K562 (cell line): ENCODE data around the gene ASCC3. TPM values are rescaled to one million over a fixed set of nuclear protein-coding genes. Genes with fewer than 3 reads are reported as not detected.

ENCODE experiments used
- ATAC-seq: fragments of 200-7000 bp; cut with Tn5 transposase; 3 replicates; pipeline ENCODE4 v1.9.1; 2020; ENCODE audit warnings: moderate library complexity
- BruUV-seq: library from RNA; stranded (reverse); fragments of 400-500 nt; replicated peaks from 2 replicates; lab custom pipeline; 2021; lab: Mats Ljungman, UMichigan
- CTCF ChIA-PET: fragments of 300-600 bp; formaldehyde crosslinking; extraction: SDS; loops from one replicate; lab custom pipeline; 2021; ENCODE audit warnings: low intra/inter-chr PET ratio; lab: Yijun Ruan, JAX
- POLR2A ChIA-PET: fragments of 300-600, 350-650 bp; sonication (Branson Sonifier 250); formaldehyde crosslinking; extraction: SDS; loops from one replicate; lab custom pipeline; 2021; ENCODE audit warnings: antibody characterized with exemption, inconsistent platforms; lab: Yijun Ruan, JAX
- DNase-seq, 4 experiments: peaks; one replicate each; pipeline versions ENCODE4 v3.0.0 to v3.0.0-alpha.2; 2011 to 2018; ENCODE audit warnings: low spot score in 3 of 4, mixed read lengths in 3 of 4; ENCODE audit errors: extremely low read depth in 1 of 4
- FAIRE-seq: peaks from 2 replicates; lab custom pipeline; 2011; peaks lifted over from hg19 to GRCh38; lab: Jason Lieb, UNC
- H2AFZ ChIP-seq: 2 replicates; pipeline ENCODE4 v1.6.0; 2011; ENCODE audit warnings: low read depth, low read length, control low read depth, inconsistent platforms
- H3K27ac ChIP-seq: fragments of 200-600 bp; 3 replicates; pipeline ENCODE4 v1.8.0; 2011; ENCODE audit warnings: low read depth, mild to moderate bottlenecking, control low read depth, inconsistent platforms, low read length, moderate library complexity, mixed read lengths; ENCODE audit errors: extremely low read depth
- H3K27me3 ChIP-seq, 2 experiments: fragments of 300-600 bp in 1 of 2; 2 replicates in 1 of 2; 3 replicates in 1 of 2; pipeline versions ENCODE4 v1.6.0 to v1.8.0; 2011; ENCODE audit warnings: inconsistent platforms in 2 of 2, low read length in 2 of 2, mild to moderate bottlenecking in 1 of 2, mixed read lengths in 1 of 2, moderate library complexity in 1 of 2; ENCODE audit not compliant: control insufficient read depth in 2 of 2, insufficient read depth in 2 of 2
- H3K36me3 ChIP-seq: fragments of 300-600 bp; 3 replicates; pipeline ENCODE4 v1.8.0; 2011; ENCODE audit warnings: mild to moderate bottlenecking, low read length, inconsistent platforms; ENCODE audit not compliant: control insufficient read depth, insufficient read depth
- H3K4me1 ChIP-seq, 2 experiments: fragments of 200-600 bp in 1 of 2; replicated peaks in 1 of 2; 2 replicates in 1 of 2; 3 replicates in 1 of 2; pipeline versions ENCODE4 v1.5.1 to v1.8.0; 2011; ENCODE audit warnings: inconsistent platforms in 2 of 2, low read length in 2 of 2, mild to moderate bottlenecking in 1 of 2, mixed read lengths in 1 of 2, moderate library complexity in 1 of 2; ENCODE audit not compliant: control insufficient read depth in 2 of 2, insufficient read depth in 2 of 2
- H3K4me2 ChIP-seq: 2 replicates; pipeline ENCODE4 v1.6.1; 2011; ENCODE audit warnings: low read length, control low read depth, inconsistent platforms, mixed read lengths; ENCODE audit not compliant: insufficient read depth
- H3K4me3 ChIP-seq: fragments of 200-600 bp; sonication (generic), shearing (Covaris generic); 2 replicates; pipeline ENCODE4 v1.5.1; 2016; ENCODE audit warnings: control low read depth, inconsistent platforms
- H3K79me2 ChIP-seq: fragments of 200-600 bp; 3 replicates; pipeline ENCODE4 v1.8.0; 2011; ENCODE audit warnings: low read length, inconsistent platforms; ENCODE audit not compliant: control insufficient read depth, insufficient read depth
- H3K9ac ChIP-seq, 2 experiments: 2 replicates each; pipeline versions ENCODE4 v1.6.0 to v1.6.1; 2011; ENCODE audit warnings: low read depth in 2 of 2, low read length in 2 of 2, control low read depth in 1 of 2, inconsistent platforms in 1 of 2, mild to moderate bottlenecking in 1 of 2, mixed read lengths in 1 of 2; ENCODE audit not compliant: insufficient read depth in 1 of 2
- H3K9me1 ChIP-seq: one replicate; pipeline ENCODE4 v1.6.0; 2011; ENCODE audit warnings: inconsistent platforms, mild to moderate bottlenecking, low read length, moderate library complexity; ENCODE audit not compliant: control insufficient read depth, insufficient read depth
- H3K9me3 ChIP-seq: replicated peaks from 2 replicates; pipeline ENCODE4 v1.5.1; 2011; ENCODE audit warnings: low read depth, low read length, inconsistent platforms; ENCODE audit not compliant: control insufficient read depth, insufficient read depth
- H4K20me1 ChIP-seq: replicated peaks from 2 replicates; pipeline ENCODE4 v1.6.1; 2011; ENCODE audit warnings: low read length, inconsistent platforms, mixed read lengths; ENCODE audit not compliant: control insufficient read depth, insufficient read depth
- CBFA2T3 ChIP-seq: fragments of 450-650 bp; IDR thresholded peaks from 2 replicates; pipeline ENCODE4 v1.6.1; 2017
- CC2D1A ChIP-seq: fragments of 450-650 bp; IDR thresholded peaks from 2 replicates; pipeline ENCODE4 v1.6.1; 2017; ENCODE audit warnings: mild to moderate bottlenecking
- CHD1 ChIP-seq: fragments of 200-600 bp; sonication (generic); IDR thresholded peaks from one replicate; pipeline ENCODE4 v1.6.1; 2012; ENCODE audit warnings: mild to moderate bottlenecking, moderate library complexity, low read length, inconsistent platforms
- DMBX1 ChIP-seq: fragments of 250-450 bp; sonication (Bioruptor Pico); IDR thresholded peaks from 2 replicates; pipeline ENCODE4 v1.8.0; 2022; ENCODE audit warnings: inconsistent platforms, mild to moderate bottlenecking, moderate library complexity, borderline replicate concordance
- FOXA3 ChIP-seq, 2 experiments: fragments of 450-650 bp in 1 of 2; sonication (generic) in 1 of 2; formaldehyde crosslinking; IDR thresholded peaks in 1 of 2; conservative IDR thresholded peaks in 1 of 2; 2 replicates each; pipeline versions ENCODE4 v1.4.0 to v1.8.0; 2020 to 2022; ENCODE audit warnings: mild to moderate bottlenecking in 2 of 2, missing genetic modification reagents in 1 of 2
- MIER1 ChIP-seq: fragments of 450-650 bp; IDR thresholded peaks from 2 replicates; pipeline ENCODE4 v1.6.1; 2016; ENCODE audit warnings: antibody characterized with exemption, mild to moderate bottlenecking, low read depth
- RFX7 ChIP-seq: fragments of 250-450 bp; sonication (Bioruptor Pico); IDR thresholded peaks from 2 replicates; pipeline ENCODE4 v1.5.1; 2021; ENCODE audit warnings: mild to moderate bottlenecking
- SAFB ChIP-seq: fragments of 200-400 bp; formaldehyde crosslinking; IDR thresholded peaks from 2 replicates; pipeline ENCODE4 v1.6.1; 2017; ENCODE audit warnings: low read depth, low read length, borderline replicate concordance
- SIN3A ChIP-seq, 2 experiments: fragments of 150-350 bp in 1 of 2; IDR thresholded peaks; 2 replicates each; pipeline ENCODE4 v1.6.1; 2011 to 2016; ENCODE audit warnings: borderline replicate concordance in 2 of 2, low read depth in 2 of 2, low read length in 2 of 2, mild to moderate bottlenecking in 2 of 2, moderate library complexity in 2 of 2; ENCODE audit not compliant: control insufficient read depth in 1 of 2
- SMAD4 ChIP-seq: fragments of 250-450 bp; sonication (Bioruptor Pico); conservative IDR thresholded peaks from 2 replicates; pipeline ENCODE4 v1.8.0; 2021; ENCODE audit warnings: inconsistent platforms, mild to moderate bottlenecking, moderate library complexity
- SMARCE1 ChIP-seq: fragments of 450-650 bp; IDR thresholded peaks from 2 replicates; pipeline ENCODE4 v1.7.1; 2016; ENCODE audit warnings: mild to moderate bottlenecking
- XRCC4 ChIP-seq: IDR thresholded peaks from one replicate; pipeline ENCODE4 v1.6.1; 2011; ENCODE audit not compliant: insufficient read depth, insufficient read length; ENCODE audit errors: extremely low read depth
- ZC3H4 ChIP-seq: sonication (generic); formaldehyde crosslinking; IDR thresholded peaks from 2 replicates; pipeline ENCODE4 v1.9.0; 2021; ENCODE audit warnings: missing genetic modification reagents, borderline replicate concordance
- ZEB2 ChIP-seq: fragments of 450-650 bp; IDR thresholded peaks from 2 replicates; pipeline ENCODE4 v1.6.1; 2016
- ZNF584 ChIP-seq: fragments of 200-800 bp; sonication (Bioruptor generic); IDR thresholded peaks from 2 replicates; pipeline ENCODE4 v1.6.1; 2016; ENCODE audit warnings: low read depth, mild to moderate bottlenecking, missing genetic modification characterization, missing compliant biosample characterization
- ZNF644 ChIP-seq: fragments of 200-800 bp; sonication (Bioruptor generic); IDR thresholded peaks from 2 replicates; pipeline ENCODE4 v1.6.1; 2016; ENCODE audit warnings: low read depth, missing genetic modification characterization, missing compliant biosample characterization
- WGBS: fragments of 100-300 bp; shearing (Covaris generic); methylation state at CpG from one replicate; pipeline ENCODE4 v1.1.6; 2016; ENCODE audit warnings: low coverage, mixed read lengths; ENCODE audit not compliant: insufficient coverage; ENCODE audit errors: missing lambda C conversion rate; 5-methylcytosine and 5-hydroxymethylcytosine counted together
- in situ Hi-C: fragments of 300-500 bp; cut with MboI; formaldehyde crosslinking; loops from 4 replicates; pipeline ENCODE4 v1.15.0; 2018; ENCODE audit warnings: inconsistent platforms, mixed read lengths
- intact Hi-C: fragments of 100-400 bp; cut with micrococcal nuclease; formaldehyde crosslinking; loops from 2 replicates; pipeline ENCODE4 v1.14.2; 2022
- polyA plus RNA-seq, 8 experiments: library from polyadenylated mRNA; depleted of rRNA in 4 of 8; stranded (reverse) in 5 of 8; unstranded in 3 of 8; fragments of >200 nt; fragmentation: Nextera tagmentation in 2 of 8; fragmentation: Illumina TruSeq in 1 of 8; extraction: Ambion mirVana in 2 of 8; extraction: Trizol in 1 of 8; gene quantifications; 2 replicates each; pipeline versions ENCODE4 v1.2.1 to v1.2.3, GENCODE V29; 2011 to 2014; ENCODE audit warnings: inconsistent platforms in 1 of 8, missing spikeins in 1 of 8
- total RNA-seq, 7 experiments: library from RNA; depleted of rRNA in 6 of 7; stranded (reverse); fragments of >200 nt in 6 of 7; fragmentation: Illumina TruSeq in 2 of 7; extraction: Trizol in 2 of 7; gene quantifications; 2 replicates each; pipeline versions ENCODE4 v1.2.1 to v1.2.3, GENCODE V29; 2011 to 2021; ENCODE audit warnings: low replicate concordance in 1 of 7
- TF ChIP-seq, protein P1 (sequence below): fragments of 250-450 bp; sonication (Bioruptor Pico); IDR thresholded peaks from 2 replicates; pipeline ENCODE4 v1.5.0; 2022; ENCODE audit warnings: mild to moderate bottlenecking
- TF ChIP-seq, protein P2 (sequence below): sonication (generic); formaldehyde crosslinking; IDR thresholded peaks from 2 replicates; pipeline ENCODE4 v1.8.0; 2022; ENCODE audit warnings: missing genetic modification reagents, mild to moderate bottlenecking, moderate library complexity, borderline replicate concordance
- TF ChIP-seq, protein P3 (sequence below): sonication (generic); formaldehyde crosslinking; IDR thresholded peaks from 2 replicates; pipeline ENCODE4 v1.8.0; 2022; ENCODE audit warnings: mild to moderate bottlenecking, missing genetic modification reagents, borderline replicate concordance

The ASCC3 gene
- total and polyA plus RNA-seq, 9 of the 15 experiments (the other 6 are each of a cell fraction or from before 2014, with no cell fraction given) = 16.1 to 56.1 (median 33.9) TPM

- H3K4me2 ChIP-seq = no peak overlapping the region
- no peaks in the 10 kb centered on the region for H3K9me1 ChIP-seq
- no peaks in the 10 kb centered on the region for H4K20me1 ChIP-seq
- in situ Hi-C loops = no loop called here
- CTCF ChIA-PET = no interaction called here
- no peaks in the 10 kb centered on the region for H3K9me3 ChIP-seq
- BruUV-seq = no TSS peak
- H3K79me2 ChIP-seq = no peaks in the 10 kb centered on the region
- H2AFZ ChIP-seq = no peak overlapping the region
- no peak for ATAC-seq
- no peak overlapping the region for H3K4me3 ChIP-seq
- intact Hi-C loops = no loop called here
- no peak overlapping the region for H3K27ac ChIP-seq
- no peak for FAIRE-seq
- peaks cover 0 to 5% of the 10 kb centered on the region in 2 experiments; a peak in 1 of 5 replicates for H3K4me1 ChIP-seq
- no peak for TF ChIP-seq XRCC4
- TF ChIP-seq SAFB = no peak
- TF ChIP-seq, protein P1, sequence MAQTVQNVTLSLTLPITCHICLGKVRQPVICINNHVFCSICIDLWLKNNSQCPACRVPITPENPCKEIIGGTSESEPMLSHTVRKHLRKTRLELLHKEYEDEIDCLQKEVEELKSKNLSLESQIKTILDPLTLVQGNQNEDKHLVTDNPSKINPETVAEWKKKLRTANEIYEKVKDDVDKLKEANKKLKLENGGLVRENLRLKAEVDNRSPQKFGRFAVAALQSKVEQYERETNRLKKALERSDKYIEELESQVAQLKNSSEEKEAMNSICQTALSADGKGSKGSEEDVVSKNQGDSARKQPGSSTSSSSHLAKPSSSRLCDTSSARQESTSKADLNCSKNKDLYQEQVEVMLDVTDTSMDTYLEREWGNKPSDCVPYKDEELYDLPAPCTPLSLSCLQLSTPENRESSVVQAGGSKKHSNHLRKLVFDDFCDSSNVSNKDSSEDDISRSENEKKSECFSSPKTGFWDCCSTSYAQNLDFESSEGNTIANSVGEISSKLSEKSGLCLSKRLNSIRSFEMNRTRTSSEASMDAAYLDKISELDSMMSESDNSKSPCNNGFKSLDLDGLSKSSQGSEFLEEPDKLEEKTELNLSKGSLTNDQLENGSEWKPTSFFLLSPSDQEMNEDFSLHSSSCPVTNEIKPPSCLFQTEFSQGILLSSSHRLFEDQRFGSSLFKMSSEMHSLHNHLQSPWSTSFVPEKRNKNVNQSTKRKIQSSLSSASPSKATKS (CRISPR knock-in tag) = no peak
- TF ChIP-seq, protein P2, sequence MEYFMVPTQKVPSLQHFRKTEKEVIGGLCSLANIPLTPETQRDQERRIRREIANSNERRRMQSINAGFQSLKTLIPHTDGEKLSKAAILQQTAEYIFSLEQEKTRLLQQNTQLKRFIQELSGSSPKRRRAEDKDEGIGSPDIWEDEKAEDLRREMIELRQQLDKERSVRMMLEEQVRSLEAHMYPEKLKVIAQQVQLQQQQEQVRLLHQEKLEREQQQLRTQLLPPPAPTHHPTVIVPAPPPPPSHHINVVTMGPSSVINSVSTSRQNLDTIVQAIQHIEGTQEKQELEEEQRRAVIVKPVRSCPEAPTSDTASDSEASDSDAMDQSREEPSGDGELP (CRISPR knock-in tag) = no peak
- no peak for TF ChIP-seq MIER1
- TF ChIP-seq DMBX1 (CRISPR knock-in tag) = no peak
- TF ChIP-seq SMAD4 (CRISPR knock-in tag) = no peak
- no peak for TF ChIP-seq FOXA3 (CRISPR knock-in tag; conservative IDR thresholded peaks at IDR 0.05 in 1 of 2, IDR thresholded peaks at IDR 0.05 in 1 of 2)
- TF ChIP-seq SMARCE1 = no peak
- TF ChIP-seq ZNF584 (CRISPR knock-in tag) = no peak
- no peak for TF ChIP-seq ZNF644 (tag)
- no peak for TF ChIP-seq SIN3A (IDR thresholded peaks at IDR 0.05; ENCODE audit: borderline replicate concordance in 2 of 2, control insufficient read depth in 1 of 2, low read depth in 2 of 2, low read length in 2 of 2)
- TF ChIP-seq, protein P3, sequence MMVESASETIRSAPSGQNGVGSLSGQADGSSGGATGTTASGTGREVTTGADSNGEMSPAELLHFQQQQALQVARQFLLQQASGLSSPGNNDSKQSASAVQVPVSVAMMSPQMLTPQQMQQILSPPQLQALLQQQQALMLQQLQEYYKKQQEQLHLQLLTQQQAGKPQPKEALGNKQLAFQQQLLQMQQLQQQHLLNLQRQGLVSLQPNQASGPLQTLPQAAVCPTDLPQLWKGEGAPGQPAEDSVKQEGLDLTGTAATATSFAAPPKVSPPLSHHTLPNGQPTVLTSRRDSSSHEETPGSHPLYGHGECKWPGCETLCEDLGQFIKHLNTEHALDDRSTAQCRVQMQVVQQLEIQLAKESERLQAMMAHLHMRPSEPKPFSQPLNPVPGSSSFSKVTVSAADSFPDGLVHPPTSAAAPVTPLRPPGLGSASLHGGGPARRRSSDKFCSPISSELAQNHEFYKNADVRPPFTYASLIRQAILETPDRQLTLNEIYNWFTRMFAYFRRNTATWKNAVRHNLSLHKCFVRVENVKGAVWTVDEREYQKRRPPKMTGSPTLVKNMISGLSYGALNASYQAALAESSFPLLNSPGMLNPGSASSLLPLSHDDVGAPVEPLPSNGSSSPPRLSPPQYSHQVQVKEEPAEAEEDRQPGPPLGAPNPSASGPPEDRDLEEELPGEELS (CRISPR knock-in tag) = no peak
- no peak for TF ChIP-seq ZEB2
- no peak for TF ChIP-seq CBFA2T3
- TF ChIP-seq ZC3H4 (CRISPR knock-in tag) = no peak
- no peak for TF ChIP-seq RFX7 (CRISPR knock-in tag)
- no peak for TF ChIP-seq CC2D1A
- TF ChIP-seq CHD1 = no peak
- no peak for DNase-seq
- no peaks in the 10 kb centered on the region for H3K36me3 ChIP-seq
- POLR2A ChIA-PET = no interaction called here
- H3K9ac ChIP-seq = no peak overlapping the region
- no peaks in the 10 kb centered on the region for H3K27me3 ChIP-seq
- WGBS = 48% methylated on average over 2 of the region's 2 CpGs
These were observed 189.2 kb downstream of the ASCC3 start for GRCh38 chr6:100691972-100692371.
